H9 (cell line): Measurements from ENCODE around the gene PRRC2B. TPM values are rescaled to one million over a fixed set of nuclear protein-coding genes. Genes with fewer than 3 reads are reported as not detected.
A peak's percentile ranks its signal among the peaks of the same experiment; 100 is the strongest.

Experiments used
- DNase-seq: peaks from one replicate; pipeline ENCODE4 v3.0.0-alpha.2; 2017
- H2AFZ ChIP-seq: one replicate; pipeline ENCODE4 v1.6.1; 2013; ENCODE audit warnings: mild to moderate bottlenecking, low read length, control low read depth, moderate library complexity
- H2AK5ac ChIP-seq: 2 replicates; pipeline ENCODE4 v1.6.1; 2013; ENCODE audit warnings: low read length, control low read depth, mixed read lengths; ENCODE audit not compliant: insufficient read length
- H2BK120ac ChIP-seq: one replicate; pipeline ENCODE4 v1.6.1; 2013; ENCODE audit warnings: low read depth, mild to moderate bottlenecking, low read length, control low read depth, inconsistent platforms; ENCODE audit not compliant: poor library complexity, severe bottlenecking
- H2BK12ac ChIP-seq: 2 replicates; pipeline ENCODE4 v1.6.1; 2013; ENCODE audit warnings: low read length, control low read depth, mixed read lengths, low read depth; ENCODE audit not compliant: insufficient read length
- H2BK15ac ChIP-seq: 2 replicates; pipeline ENCODE4 v1.6.1; 2013; ENCODE audit warnings: low read depth, low read length, control low read depth
- H2BK20ac ChIP-seq: one replicate; pipeline ENCODE4 v1.6.1; 2013; ENCODE audit warnings: low read depth, mild to moderate bottlenecking, low read length, control low read depth, inconsistent platforms; ENCODE audit not compliant: poor library complexity, severe bottlenecking
- H2BK5ac ChIP-seq: 2 replicates; pipeline ENCODE4 v1.6.1; 2013; ENCODE audit warnings: low read length, control low read depth, mixed read lengths; ENCODE audit not compliant: insufficient read length
- H3K14ac ChIP-seq: 2 replicates; pipeline ENCODE4 v1.6.1; 2013; ENCODE audit warnings: low read length, control low read depth; ENCODE audit not compliant: insufficient read depth
- H3K18ac ChIP-seq: 2 replicates; pipeline ENCODE4 v1.6.1; 2013; ENCODE audit warnings: low read depth, mild to moderate bottlenecking, mixed read lengths, low read length, control low read depth; ENCODE audit not compliant: insufficient read length
- H3K23ac ChIP-seq: 2 replicates; pipeline ENCODE4 v1.6.1; 2013; ENCODE audit warnings: low read length, control low read depth, mixed read lengths, low read depth; ENCODE audit not compliant: insufficient read length
- H3K23me2 ChIP-seq: 2 replicates; pipeline ENCODE4 v1.6.1; 2013; ENCODE audit warnings: low read depth, mild to moderate bottlenecking, mixed read lengths, low read length, control low read depth; ENCODE audit not compliant: insufficient read length, poor library complexity, severe bottlenecking
- H3K27ac ChIP-seq: 2 replicates; pipeline ENCODE4 v1.5.1; 2013; ENCODE audit warnings: low read length, control low read depth, mixed read lengths, low read depth; ENCODE audit not compliant: insufficient read length
- H3K27me3 ChIP-seq: 2 replicates; pipeline ENCODE4 v1.6.1; 2013; ENCODE audit warnings: low read length, control low read depth, inconsistent platforms; ENCODE audit not compliant: insufficient read depth
- H3K4ac ChIP-seq: 2 replicates; pipeline ENCODE4 v1.6.1; 2013; ENCODE audit warnings: low read depth, mild to moderate bottlenecking, control low read depth, inconsistent platforms, low read length, moderate library complexity
- H3K4me1 ChIP-seq: 2 replicates; pipeline ENCODE4 v1.6.1; 2013; ENCODE audit warnings: low read length, control low read depth, inconsistent platforms; ENCODE audit not compliant: insufficient read depth
- H3K4me2 ChIP-seq: 2 replicates; pipeline ENCODE4 v1.6.1; 2013; ENCODE audit warnings: low read length, control low read depth, mixed read lengths; ENCODE audit not compliant: insufficient read length, insufficient read depth
- H3K56ac ChIP-seq: 2 replicates; pipeline ENCODE4 v1.6.1; 2013; ENCODE audit warnings: low read depth, mild to moderate bottlenecking, mixed read lengths, low read length, control low read depth; ENCODE audit not compliant: insufficient read length
- H3K79me1 ChIP-seq: 2 replicates; pipeline ENCODE4 v1.6.1; 2013; ENCODE audit warnings: low read depth, mild to moderate bottlenecking, moderate library complexity, low read length, control low read depth, inconsistent platforms; ENCODE audit not compliant: insufficient read depth, poor library complexity, severe bottlenecking
- H3K79me2 ChIP-seq: 2 replicates; pipeline ENCODE4 v1.6.1; 2013; ENCODE audit warnings: low read length, control low read depth, inconsistent platforms; ENCODE audit not compliant: insufficient read depth
- H3K9ac ChIP-seq: 2 replicates; pipeline ENCODE4 v1.6.1; 2013; ENCODE audit warnings: low read length, control low read depth, mixed read lengths; ENCODE audit not compliant: insufficient read length; ENCODE audit errors: extremely low read depth
- H3K9me3 ChIP-seq: one replicate; pipeline ENCODE4 v1.6.1; 2013; ENCODE audit warnings: low read depth, low read length, inconsistent platforms; ENCODE audit not compliant: control insufficient read depth
- H3T11ph ChIP-seq: one replicate; pipeline ENCODE4 v1.6.1; 2013; ENCODE audit warnings: mild to moderate bottlenecking, low read length, control low read depth, inconsistent platforms
- H4K20me1 ChIP-seq: one replicate; pipeline ENCODE4 v1.6.1; 2013; ENCODE audit not compliant: control insufficient read depth, insufficient read length, insufficient read depth
- H4K5ac ChIP-seq: 2 replicates; pipeline ENCODE4 v1.6.1; 2013; ENCODE audit warnings: low read depth, mild to moderate bottlenecking, mixed read lengths, low read length, control low read depth; ENCODE audit not compliant: insufficient read length
- H4K8ac ChIP-seq: replicated peaks from 2 replicates; pipeline ENCODE4 v1.6.1; 2013; ENCODE audit warnings: low read length, control low read depth, mixed read lengths, low read depth; ENCODE audit not compliant: insufficient read length
- H4K91ac ChIP-seq: 2 replicates; pipeline ENCODE4 v1.6.1; 2013; ENCODE audit warnings: low read depth, mild to moderate bottlenecking, moderate library complexity, mixed read lengths, low read length, control low read depth; ENCODE audit not compliant: insufficient read length
- H3K27ac Mint-ChIP-seq, 3 experiments: 2 replicates in 2 of 3; 3 replicates in 1 of 3; pipeline ENCODE4 v1.8.0; 2020 to 2021; ENCODE audit warnings: mixed read lengths in 3 of 3, mild to moderate bottlenecking in 1 of 3, moderate library complexity in 1 of 3
- H3K27me3 Mint-ChIP-seq: 2 replicates; pipeline ENCODE4 v1.8.0; 2021; ENCODE audit warnings: low read depth, mild to moderate bottlenecking, moderate library complexity, mixed read lengths
- H3K36me3 Mint-ChIP-seq, 3 experiments: 2 replicates in 2 of 3; 3 replicates in 1 of 3; pipeline ENCODE4 v1.8.0; 2020 to 2021; ENCODE audit warnings: low read depth in 3 of 3, mixed read lengths in 3 of 3; ENCODE audit not compliant: insufficient read depth in 1 of 3
- H3K4me1 Mint-ChIP-seq, 2 experiments: 2 replicates each; pipeline ENCODE4 v1.8.0; 2020; ENCODE audit warnings: mixed read lengths in 2 of 2
- H3K4me3 Mint-ChIP-seq, 2 experiments: 2 replicates in 1 of 2; 3 replicates in 1 of 2; pipeline ENCODE4 v1.8.0; 2020 to 2021; ENCODE audit warnings: mild to moderate bottlenecking in 2 of 2, mixed read lengths in 2 of 2, moderate library complexity in 1 of 2
- H3K9me3 Mint-ChIP-seq, 2 experiments: 2 replicates in 1 of 2; 3 replicates in 1 of 2; pipeline ENCODE4 v1.8.0; 2020; ENCODE audit warnings: mild to moderate bottlenecking in 2 of 2, mixed read lengths in 2 of 2, moderate library complexity in 1 of 2
- CTCF ChIP-seq: fragments of 200-600 bp; sonication (generic); conservative IDR thresholded peaks from 3 replicates; pipeline ENCODE4 v1.8.0; 2021; ENCODE audit warnings: antibody characterized with exemption, mild to moderate bottlenecking
- WGBS: extraction: QIAGEN DNeasy Blood & Tissue Kit; methylation state at CpG from one replicate; pipeline ENCODE4 v1.1.7; 2013; ENCODE audit warnings: missing lambda C conversion rate, low lambda C conversion rate, mixed read lengths; ENCODE audit not compliant: insufficient read length; ENCODE audit errors: extremely low coverage; 5-methylcytosine and 5-hydroxymethylcytosine counted together
- total RNA-seq: library from RNA; stranded (reverse); gene quantifications from 2 replicates; pipeline ENCODE4 v1.2.1, GENCODE V29; 2021

PRRC2B gene
- total RNA-seq, 1 experiment from 2014 or later, result 251 TPM

DNA sequence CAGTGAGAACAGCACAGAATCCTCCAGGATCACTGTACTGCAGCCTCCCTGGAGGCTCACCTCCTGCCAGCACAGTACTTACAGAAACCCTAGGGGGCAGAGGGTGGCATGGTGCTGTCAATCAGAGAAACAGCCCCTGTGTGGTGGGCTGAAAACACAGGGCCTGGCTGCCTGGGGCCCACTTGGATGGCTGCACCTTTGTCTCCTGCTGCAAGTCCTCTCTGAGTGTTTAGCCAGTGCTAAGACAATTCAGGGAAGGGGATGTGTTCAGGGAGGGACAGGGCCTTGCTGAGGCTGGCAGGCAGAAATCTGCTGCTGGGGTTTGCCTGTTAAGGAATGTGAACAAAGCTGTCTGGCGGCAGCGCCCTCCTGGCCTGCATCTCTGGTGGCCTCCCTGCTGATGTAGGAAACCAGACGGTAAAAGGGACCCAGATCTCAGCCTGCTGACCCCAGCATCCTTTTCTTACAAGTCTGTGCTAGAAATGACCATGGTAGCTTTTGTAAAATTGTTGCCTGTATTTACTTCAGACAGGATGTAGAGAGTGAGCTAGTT lies 39.5 kb downstream of the PRRC2B start:
- no peak overlapping the region for H3K4ac ChIP-seq
- no peak overlapping the region for H4K5ac ChIP-seq
- H4K8ac ChIP-seq, result no peak overlapping the region
- no peak for TF ChIP-seq CTCF
- H3K18ac ChIP-seq, result no peak overlapping the region
- no peak overlapping the region for H4K91ac ChIP-seq
- no peak overlapping the region for H3K56ac ChIP-seq
- H3K27me3 ChIP-seq, result no peaks in the 10 kb centered on the region
- no peak overlapping the region for H3K4me2 ChIP-seq
- peaks cover 31 to 81% (median 76%) of the 10 kb centered on the region in 3 experiments for H3K36me3 Mint-ChIP-seq
- H3K9ac ChIP-seq, result no peak overlapping the region
- no peak for DNase-seq
- H3K27ac Mint-ChIP-seq, result peak overlapping the region; percentile 32 to 87 (median 81); a peak in 4 of 7 replicates
- H2BK15ac ChIP-seq, result no peak overlapping the region
- H3T11ph ChIP-seq, result no peak overlapping the region
- no peak overlapping the region for H3K23ac ChIP-seq
- H4K20me1 ChIP-seq, result no peaks in the 10 kb centered on the region
- H2BK5ac ChIP-seq, result no peak overlapping the region
- no peaks in the 10 kb centered on the region for H3K27me3 Mint-ChIP-seq
- H2AFZ ChIP-seq, result no peak overlapping the region
- WGBS, result no CpG with 5 or more reads among the region's 3 CpGs
- H2BK120ac ChIP-seq, result no peak overlapping the region
- H3K4me3 Mint-ChIP-seq, result peak overlapping the region in 1 of 2 experiments; percentile 33; a peak in 2 of 5 replicates
- H3K4me1 ChIP-seq, result peaks cover 17% of the 10 kb centered on the region; the same call in 1 of the 2 replicates
- H2BK20ac ChIP-seq, result no peak overlapping the region
- H3K27ac ChIP-seq, result no peak overlapping the region
- H3K23me2 ChIP-seq, result no peaks in the 10 kb centered on the region
- H3K14ac ChIP-seq, result no peak overlapping the region
- peaks cover 80 to 81% of the 10 kb centered on the region in 2 experiments for H3K4me1 Mint-ChIP-seq
- peaks cover 3% of the 10 kb centered on the region for H3K79me1 ChIP-seq
- H3K79me2 ChIP-seq, result peaks cover 33% of the 10 kb centered on the region
- no peak overlapping the region for H2AK5ac ChIP-seq
- no peaks in the 10 kb centered on the region for H3K9me3 Mint-ChIP-seq
- H2BK12ac ChIP-seq, result no peak overlapping the region
- H3K9me3 ChIP-seq, result no peaks in the 10 kb centered on the region
